Measurements from ENCODE around the gene CAMK2D.

GRCh38 chr4:113461281-113461680 is 300.3 kb downstream of the CAMK2D start:
- TF ChIP-seq CTCF (conservative IDR thresholded peaks at IDR 0.05; ENCODE audit: low read depth, low read length), result no peak
- no peak for TF ChIP-seq EZH2 (IDR thresholded peaks at IDR 0.05; ENCODE audit: borderline replicate concordance, low read depth, low read length, poor library complexity, severe bottlenecking)
